ENCODE results near the gene GCSH. TPM values are rescaled to one million over a fixed set of nuclear protein-coding genes. Genes with fewer than 3 reads are reported as not detected.

GCSH gene
- total RNA-seq, 2 donors from 2014 or later, result 7.6 to 27.5 TPM

DNA sequence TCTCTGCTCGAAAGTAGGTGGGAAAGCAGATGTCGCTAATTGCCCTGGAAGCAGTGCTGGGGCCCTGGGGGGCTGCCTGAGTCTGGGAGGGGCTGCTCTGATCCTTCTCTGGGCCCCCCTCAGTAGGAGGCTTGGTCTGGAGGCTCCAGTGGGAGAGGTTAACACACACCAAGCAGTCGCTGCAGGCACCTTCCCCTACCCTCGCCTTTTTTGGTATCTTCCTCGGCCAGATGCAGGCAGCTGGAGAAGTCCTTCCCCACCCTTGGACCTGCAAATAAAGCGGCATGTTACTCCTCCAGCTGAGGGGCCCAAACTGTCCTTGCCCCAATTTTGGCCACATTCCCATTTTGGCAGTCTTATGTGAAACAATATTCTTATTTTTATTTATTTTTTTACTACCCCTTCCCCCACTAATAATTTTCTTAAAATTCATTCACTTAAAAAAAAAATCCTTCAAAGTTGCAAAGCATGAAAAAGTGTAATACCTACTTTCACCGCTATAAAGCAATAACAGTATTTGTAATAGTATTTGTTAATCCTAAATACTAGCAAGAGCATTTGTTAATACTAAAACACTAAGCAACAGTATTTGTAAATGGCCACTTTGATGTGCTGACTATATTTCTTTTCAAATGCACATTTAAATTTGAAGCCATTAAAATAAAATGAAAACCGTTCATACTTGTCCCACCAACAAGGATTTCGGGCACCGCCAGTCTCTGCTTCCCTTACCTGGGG, 34.2 kb downstream of the GCSH start:
- Histone ChIP-seq H3K27me3 (replicated peaks; ENCODE audit: insufficient read depth) (no peaks in the 10 kb centered on the region), H3K4me3 (no peak overlapping the region)
- WGBS, result 90% methylated on average over 10 of the region's 10 CpGs

DNA sequence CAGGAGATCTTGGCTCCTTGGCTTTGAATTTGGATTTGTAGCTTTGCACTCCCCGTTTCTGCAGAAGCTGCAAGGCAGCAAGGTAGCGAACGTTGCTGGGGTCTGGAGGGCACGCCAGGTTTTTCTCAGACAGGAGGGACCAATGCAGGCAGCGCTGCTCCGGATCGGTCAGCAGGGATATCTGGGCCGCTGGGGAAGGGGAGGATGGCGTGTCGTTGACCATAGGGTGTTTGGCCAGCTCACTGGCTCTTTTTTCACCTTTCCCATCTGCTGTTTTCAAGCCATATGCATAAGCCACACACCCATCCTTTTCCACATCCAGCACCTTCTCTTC, 34.9 kb downstream of the GCSH start:
- 87% methylated on average over 10 of the region's 10 CpGs for WGBS
- TF ChIP-seq, protein P1, sequence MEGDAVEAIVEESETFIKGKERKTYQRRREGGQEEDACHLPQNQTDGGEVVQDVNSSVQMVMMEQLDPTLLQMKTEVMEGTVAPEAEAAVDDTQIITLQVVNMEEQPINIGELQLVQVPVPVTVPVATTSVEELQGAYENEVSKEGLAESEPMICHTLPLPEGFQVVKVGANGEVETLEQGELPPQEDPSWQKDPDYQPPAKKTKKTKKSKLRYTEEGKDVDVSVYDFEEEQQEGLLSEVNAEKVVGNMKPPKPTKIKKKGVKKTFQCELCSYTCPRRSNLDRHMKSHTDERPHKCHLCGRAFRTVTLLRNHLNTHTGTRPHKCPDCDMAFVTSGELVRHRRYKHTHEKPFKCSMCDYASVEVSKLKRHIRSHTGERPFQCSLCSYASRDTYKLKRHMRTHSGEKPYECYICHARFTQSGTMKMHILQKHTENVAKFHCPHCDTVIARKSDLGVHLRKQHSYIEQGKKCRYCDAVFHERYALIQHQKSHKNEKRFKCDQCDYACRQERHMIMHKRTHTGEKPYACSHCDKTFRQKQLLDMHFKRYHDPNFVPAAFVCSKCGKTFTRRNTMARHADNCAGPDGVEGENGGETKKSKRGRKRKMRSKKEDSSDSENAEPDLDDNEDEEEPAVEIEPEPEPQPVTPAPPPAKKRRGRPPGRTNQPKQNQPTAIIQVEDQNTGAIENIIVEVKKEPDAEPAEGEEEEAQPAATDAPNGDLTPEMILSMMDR (IDR thresholded peaks at IDR 0.05), result no peak
- intact Hi-C loops (cut with DNase I), result no loop called here

More for the DNA sequence above, 34.2 kb downstream of the GCSH start:
- H3K36me3 ChIP-seq, result no peaks in the 10 kb centered on the region
- DNase-seq (ENCODE audit: low spot score), result no peak
- H3K27ac ChIP-seq, result no peak overlapping the region
- H3K9me3 ChIP-seq, result no peaks in the 10 kb centered on the region
- intact Hi-C loops (cut with DNase I), result no loop called here
- TF ChIP-seq, protein P1 (IDR thresholded peaks at IDR 0.05), result no peak
- TF ChIP-seq POLR2A (IDR thresholded peaks at IDR 0.05) (no peak), POLR2AphosphoS5 (IDR thresholded peaks at IDR 0.05) (no peak)
- H3K4me1 ChIP-seq (replicated peaks), result no peaks in the 10 kb centered on the region

DNA sequence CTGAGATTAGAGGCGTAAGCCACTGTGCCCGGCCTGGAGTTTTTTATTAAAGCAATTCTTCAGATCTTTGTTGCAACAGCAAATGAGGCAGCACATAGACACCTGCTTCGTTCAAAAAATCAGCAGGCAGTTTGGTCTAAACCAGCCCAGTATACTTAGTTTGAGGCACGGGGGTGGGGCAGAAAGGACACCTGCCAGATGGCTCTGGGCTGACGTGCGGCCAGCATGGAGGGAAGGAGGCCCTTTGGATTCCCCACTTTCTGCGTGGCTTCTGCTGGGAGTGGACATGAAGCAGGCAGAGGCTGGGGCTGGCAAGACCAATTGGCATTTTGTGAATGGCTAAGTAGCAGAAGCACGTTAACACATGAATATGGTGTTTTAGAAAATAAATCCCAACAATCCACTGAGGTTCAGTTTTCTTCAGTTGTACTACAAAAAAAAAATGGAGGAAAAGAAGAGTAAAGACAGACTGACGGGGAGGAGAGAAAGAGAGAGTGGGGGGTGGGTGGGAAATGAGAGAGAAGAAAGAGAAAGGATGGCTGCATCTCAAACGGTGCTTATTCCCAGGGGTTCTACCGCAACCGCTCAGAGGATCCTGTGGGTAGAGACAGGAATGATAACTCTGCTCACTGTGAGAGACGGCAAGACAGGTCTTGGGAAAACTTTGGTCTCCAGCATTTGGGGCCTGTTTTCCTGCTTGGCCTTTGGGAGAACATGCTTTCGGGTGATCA, 35.5 kb downstream of the GCSH start:
- H3K27me3 ChIP-seq (replicated peaks; ENCODE audit: insufficient read depth), result no peaks in the 10 kb centered on the region
- H3K4me3 ChIP-seq, result no peak overlapping the region
- 88% methylated on average over 14 of the region's 14 CpGs for WGBS
- intact Hi-C loops (cut with DNase I), result no loop called here
- no peaks in the 10 kb centered on the region for H3K36me3 ChIP-seq
- H3K9me3 ChIP-seq, result no peaks in the 10 kb centered on the region
- no peak overlapping the region for H3K27ac ChIP-seq
- TF ChIP-seq, protein P1 (IDR thresholded peaks at IDR 0.05), result no peak
- TF ChIP-seq POLR2AphosphoS5 (IDR thresholded peaks at IDR 0.05), result no peak
- TF ChIP-seq POLR2A (IDR thresholded peaks at IDR 0.05), result no peak
- no peaks in the 10 kb centered on the region for H3K4me1 ChIP-seq (replicated peaks)
- DNase-seq (ENCODE audit: low spot score), result no peak

More for the DNA sequence above, 34.9 kb downstream of the GCSH start:
- Histone ChIP-seq H3K9me3 (no peaks in the 10 kb centered on the region), H3K27ac (no peak overlapping the region), H3K4me1 (replicated peaks) (no peaks in the 10 kb centered on the region), H3K4me3 (no peak overlapping the region), H3K36me3 (no peaks in the 10 kb centered on the region), H3K27me3 (replicated peaks; ENCODE audit: insufficient read depth) (no peaks in the 10 kb centered on the region)
- no peak for DNase-seq (ENCODE audit: low spot score)

DNA sequence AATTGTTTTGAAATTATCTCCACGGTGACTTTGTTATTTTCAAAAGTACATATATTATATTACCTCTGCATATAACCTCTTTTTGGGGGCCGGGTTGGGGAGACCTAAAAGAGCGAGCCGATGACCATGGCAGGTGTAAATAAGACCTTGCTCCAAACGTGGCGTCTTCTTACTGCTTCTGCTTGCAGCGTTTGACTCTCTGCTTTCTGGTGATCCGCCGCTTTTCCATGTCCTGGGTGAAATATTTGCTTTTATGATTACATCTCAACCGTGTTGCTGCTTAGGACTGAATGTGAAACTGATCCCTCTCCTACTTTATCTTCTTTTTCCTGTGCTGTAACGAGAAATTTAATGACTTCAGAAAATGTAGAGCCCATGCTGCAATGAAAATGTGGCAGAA, 42.4 kb downstream of the GCSH start:
- DNase-seq (ENCODE audit: low spot score), result no peak
- WGBS, result 55% methylated on average over 11 of the region's 11 CpGs

More for the DNA sequence above, 42.4 kb downstream of the GCSH start:
- Histone ChIP-seq H3K27ac (no peak overlapping the region), H3K36me3 (no peaks in the 10 kb centered on the region), H3K4me3 (no peak overlapping the region), H3K9me3 (no peaks in the 10 kb centered on the region), H3K27me3 (replicated peaks; ENCODE audit: insufficient read depth) (no peaks in the 10 kb centered on the region), H3K4me1 (replicated peaks) (no peaks in the 10 kb centered on the region)
- intact Hi-C loops (cut with DNase I), result no loop called here
- TF ChIP-seq POLR2A (IDR thresholded peaks at IDR 0.05) (no peak), POLR2AphosphoS5 (IDR thresholded peaks at IDR 0.05) (no peak)
- TF ChIP-seq, protein P1 (IDR thresholded peaks at IDR 0.05), result no peak
